ENCODE data around the gene TAP1.
"Not testable (repeated sequence)": the region's sequence is repeated elsewhere in the genome, so short reads cannot be mapped to it uniquely, and the experiment has no call there.

Gene TAP1

DNA sequence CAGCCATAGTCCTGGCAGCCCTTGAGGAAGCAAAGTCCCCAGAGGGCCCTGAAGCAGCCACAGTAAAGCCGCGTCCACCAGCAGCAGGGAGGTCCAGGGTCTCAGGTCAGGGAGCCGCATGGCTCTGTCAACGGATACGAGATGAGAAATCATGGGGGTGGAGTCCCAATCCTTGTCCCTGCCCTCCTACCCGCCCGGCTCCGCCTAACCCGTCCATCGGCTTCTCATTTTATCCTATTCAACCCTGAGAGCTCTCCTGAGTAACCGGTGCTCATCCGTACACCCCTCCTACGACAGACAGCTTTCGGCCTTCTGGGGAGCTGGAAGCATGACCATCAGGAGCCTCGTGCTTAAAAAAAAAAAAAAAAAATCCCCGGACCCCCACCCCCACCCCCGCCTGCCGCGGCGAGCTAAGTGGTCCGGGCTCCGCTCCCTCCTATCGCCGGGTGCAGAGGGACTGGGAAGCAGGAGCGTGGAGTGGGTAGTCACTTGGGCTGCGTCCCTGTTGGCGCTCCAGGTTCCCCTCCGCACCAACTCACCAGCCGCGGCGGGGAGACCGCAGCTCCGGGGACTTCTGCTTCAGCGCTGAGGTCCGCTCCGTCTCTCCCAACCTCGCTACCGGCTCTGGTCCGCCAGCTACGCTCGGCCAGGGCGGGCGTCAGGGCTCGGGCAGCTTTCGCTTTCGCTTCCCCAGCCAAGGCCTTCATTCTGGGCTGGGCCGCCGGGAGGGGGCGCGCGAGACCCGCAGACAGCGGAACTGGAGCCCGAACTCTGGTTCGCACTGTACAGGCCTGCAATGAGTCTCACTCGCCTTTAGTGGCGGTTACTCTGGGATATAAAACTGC is 15.2 kb downstream of the TAP1 start, which contains the start of gene TAP2:
Gene TAP2 (minus strand): TSS at position 626 of the 845 bp plus-strand sequence. CDS start 506 bp downstream, at position 120.
- peak; percentile 79 for DNase-seq

GRCh38 chr6:32837651-32838113 is 15.8 kb downstream of the TAP1 start:
- no peak for DNase-seq

DNA sequence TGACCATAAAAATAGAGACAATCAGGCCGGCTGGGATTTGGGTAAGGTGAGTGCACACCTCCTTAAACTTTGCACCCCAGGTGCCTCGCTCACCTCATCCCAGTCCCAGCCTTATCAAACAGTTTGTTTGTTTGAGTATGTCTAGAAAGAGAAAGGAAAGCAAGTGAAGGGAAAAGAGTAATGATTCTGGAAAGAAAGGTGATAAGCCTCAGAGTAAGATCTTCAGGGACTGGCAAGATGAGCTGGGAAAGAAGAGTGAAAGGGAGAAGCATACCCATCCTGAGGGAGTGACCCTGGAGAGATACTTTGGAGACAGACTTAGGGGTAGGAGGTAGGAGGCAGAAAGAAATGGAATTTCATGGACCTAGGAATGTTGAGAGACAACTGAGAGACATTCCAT is 16.6 kb downstream of the TAP1 start:
- DNase-seq, result no peak

DNA sequence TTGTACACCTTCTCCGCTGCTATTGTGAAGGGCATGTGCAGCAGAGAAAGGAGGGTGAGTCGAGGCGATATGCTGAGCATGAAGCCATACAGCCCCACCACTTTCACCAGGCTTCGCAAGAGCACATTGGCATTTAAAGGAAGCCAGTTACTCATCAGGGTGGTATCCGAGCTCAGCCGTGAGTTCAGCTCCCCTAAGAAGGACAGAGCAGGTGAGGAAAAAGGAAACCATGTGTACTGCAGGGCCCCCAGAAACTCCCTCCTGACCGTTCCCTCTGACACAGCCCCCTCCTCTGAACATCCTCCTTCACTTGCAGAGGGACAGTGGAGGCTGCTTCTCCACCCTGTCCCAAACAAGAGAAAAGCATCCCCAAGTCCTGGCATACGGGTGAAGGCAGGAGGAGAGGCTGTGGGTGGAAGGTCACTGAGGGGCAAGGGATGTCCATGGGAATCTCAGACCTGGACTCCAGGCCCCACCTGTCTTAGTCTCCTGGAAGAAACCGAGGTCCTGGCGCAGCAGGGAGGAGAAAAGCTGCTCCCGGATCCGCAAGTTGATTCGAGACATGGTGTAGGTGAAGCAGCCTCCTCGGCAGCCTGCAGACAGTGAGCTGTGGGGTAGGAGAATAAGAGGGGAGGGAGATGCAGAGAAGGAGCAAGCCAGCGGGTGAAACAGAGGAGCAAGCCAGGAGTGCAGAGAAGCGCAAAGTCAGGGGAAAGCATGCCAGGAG is 18.2 kb downstream of the TAP1 start:
- DNase-seq, result no peak

GRCh38 chr6:32833664-32834063 is 19.8 kb downstream of the TAP1 start:
- DNase-seq, result no peak

DNA sequence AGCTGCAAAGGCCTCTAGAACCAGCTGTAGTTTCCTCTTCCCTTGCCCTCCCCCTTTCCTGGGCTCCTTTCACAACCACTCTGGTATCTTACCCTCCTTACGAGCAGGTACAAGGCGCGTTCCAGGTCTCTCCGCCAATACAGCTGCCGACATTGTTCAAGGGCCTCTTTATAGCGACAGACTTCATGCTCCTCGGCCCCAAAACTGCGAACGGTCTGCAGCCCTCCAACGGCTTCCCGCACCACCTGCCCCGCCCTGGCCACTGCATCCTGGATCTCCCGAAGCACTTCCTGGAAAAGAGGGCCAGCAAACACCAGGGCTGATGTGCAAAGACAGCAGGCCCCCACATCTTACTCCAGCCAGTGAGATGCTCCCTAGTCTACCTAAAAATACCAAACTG is 21.0 kb downstream of the TAP1 start:
- DNase-seq, result no peak

- no peak for DNase-seq
Observed at GRCh38 chr6:32830936-32831335, 22.6 kb downstream of the TAP1 start.

GRCh38 chr6:32830017-32830416 is 23.5 kb downstream of the TAP1 start:
- DNase-seq, result no peak

DNA sequence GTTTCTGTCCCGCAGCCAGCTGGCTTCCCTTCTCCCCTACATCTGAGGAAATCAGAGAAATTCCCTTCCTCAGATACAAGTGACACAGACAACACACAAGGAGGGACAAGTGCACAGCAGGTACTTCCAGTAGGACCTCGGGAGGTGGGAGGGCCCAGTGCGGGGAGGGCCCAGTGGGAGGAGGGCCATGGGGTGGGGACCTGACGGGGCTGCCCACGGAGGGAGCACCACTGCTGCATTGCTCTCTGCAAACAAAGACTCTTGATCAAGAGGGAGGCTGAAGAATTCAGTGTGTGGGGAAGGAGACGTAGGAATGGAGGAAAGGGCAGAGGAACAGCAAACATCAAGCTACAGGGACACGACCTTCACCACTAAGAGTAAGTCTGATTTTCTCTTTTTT is 24.0 kb downstream of the TAP1 start:
- DNase-seq, result no peak

DNA sequence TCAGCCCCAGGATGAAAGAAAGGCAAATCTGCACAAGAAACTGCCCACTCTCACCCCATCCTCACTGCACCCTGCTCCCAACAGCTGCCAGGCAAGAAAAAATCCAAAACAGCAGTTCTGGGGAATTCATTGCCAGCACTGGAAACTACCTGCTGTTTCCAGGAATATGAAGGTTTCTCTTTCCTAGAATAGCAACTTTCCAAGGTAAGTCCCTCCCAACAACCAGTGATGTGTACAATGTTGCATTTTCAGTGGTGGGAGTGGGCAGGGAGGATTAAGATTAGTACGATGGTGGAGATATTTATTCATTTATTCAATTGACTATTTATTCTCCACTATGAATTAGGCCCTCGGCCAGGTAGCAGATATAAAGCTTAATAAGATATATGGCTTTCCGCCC is 26.5 kb downstream of the TAP1 start:
- no peak for DNase-seq

- no peak for DNase-seq
Observed at GRCh38 chr6:32825966-32826365, 27.5 kb downstream of the TAP1 start.

DNA sequence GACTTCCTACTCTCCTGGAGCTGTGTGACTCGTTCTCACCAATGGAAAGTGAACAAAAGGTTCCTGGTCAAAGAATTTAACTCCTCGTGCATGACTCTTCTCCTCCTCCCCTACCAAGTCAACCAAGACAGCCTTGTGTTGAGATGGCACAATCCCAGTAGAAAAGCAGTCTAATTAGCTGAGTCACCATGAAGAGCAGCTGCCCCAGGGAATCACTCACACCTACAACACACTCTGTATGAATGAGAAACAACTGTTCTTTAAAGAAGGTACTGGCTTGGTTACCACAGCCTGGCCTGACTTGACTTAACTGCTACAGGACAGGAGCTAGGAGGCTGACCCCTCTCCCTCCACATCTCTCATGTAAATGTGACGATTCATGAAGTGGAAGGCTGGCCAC is 33.8 kb downstream of the TAP1 start:
- DNase-seq, result no peak

DNA sequence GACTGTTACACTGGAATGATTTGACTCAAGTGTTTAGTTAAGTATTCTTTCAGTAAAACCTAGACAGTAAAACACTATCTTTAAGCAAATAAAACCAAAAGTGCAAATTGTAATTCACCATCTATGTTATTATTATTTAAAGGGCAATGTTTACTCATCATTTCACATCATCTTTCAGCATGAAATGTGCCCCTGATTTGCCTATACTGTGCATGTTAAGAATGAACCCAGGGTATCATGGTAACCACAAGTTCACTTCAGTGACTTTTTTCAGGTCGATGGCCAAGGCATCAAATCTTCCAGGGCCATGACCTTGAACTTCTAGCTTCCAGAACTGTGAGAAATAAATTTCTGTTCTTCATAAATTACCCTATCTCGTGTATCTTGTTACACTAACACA is 34.6 kb downstream of the TAP1 start:
- DNase-seq, result no peak

DNA sequence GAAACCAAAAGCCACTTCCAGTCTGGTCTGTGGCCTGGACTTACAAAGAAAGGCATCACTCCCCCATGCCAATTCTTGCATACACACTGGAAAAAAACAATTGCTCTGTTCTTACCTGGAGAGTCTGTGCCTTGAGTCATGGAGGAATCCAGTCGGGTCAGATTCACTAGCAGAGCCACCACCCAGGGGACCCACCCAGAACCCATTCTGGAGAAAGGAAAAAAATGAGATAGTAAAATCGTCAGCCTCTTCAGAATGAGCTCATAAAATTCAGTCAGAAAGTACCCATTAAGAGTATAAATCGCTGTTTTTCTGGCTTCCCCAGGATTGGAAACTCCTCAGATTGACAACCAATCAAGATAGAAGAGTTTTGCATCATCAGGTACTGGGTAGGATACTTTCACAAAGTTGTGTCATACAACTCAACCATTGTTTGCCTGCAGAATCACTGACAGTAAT is 36.7 kb downstream of the TAP1 start, which contains the start of gene HLA-DOB:
Gene HLA-DOB (minus strand): TSS at position 257 of the 459 bp plus-strand sequence. CDS start 51 bp downstream, at position 206.
- no peak for DNase-seq

- DNase-seq, result no peak
Observed at GRCh38 chr6:32815996-32816395, 37.5 kb downstream of the TAP1 start.

GRCh38 chr6:32815115-32815514 is 38.4 kb downstream of the TAP1 start:
- no peak for DNase-seq

DNA sequence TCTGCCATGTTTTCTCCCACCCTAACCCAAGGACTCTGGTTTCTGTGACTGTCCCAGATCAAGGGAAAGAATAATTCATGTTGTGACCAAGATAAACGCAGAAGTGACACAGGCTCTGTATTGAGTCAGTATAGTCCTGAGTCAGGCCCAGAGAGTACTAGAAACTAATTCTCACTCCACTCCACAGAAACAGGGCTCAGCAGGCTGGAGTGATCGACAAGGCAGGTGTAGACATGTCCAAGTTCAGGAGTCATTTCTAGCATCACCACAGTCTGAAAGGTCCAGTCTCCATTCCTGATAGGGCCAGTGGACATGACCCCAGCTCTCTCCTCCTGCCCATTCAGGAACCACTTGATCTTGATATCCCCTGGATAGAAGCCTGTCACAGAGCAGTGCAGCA is 39.4 kb downstream of the TAP1 start:
- DNase-seq, result no peak

GRCh38 chr6:32809171-32809570 is 44.3 kb downstream of the TAP1 start:
- no peak for DNase-seq

DNA sequence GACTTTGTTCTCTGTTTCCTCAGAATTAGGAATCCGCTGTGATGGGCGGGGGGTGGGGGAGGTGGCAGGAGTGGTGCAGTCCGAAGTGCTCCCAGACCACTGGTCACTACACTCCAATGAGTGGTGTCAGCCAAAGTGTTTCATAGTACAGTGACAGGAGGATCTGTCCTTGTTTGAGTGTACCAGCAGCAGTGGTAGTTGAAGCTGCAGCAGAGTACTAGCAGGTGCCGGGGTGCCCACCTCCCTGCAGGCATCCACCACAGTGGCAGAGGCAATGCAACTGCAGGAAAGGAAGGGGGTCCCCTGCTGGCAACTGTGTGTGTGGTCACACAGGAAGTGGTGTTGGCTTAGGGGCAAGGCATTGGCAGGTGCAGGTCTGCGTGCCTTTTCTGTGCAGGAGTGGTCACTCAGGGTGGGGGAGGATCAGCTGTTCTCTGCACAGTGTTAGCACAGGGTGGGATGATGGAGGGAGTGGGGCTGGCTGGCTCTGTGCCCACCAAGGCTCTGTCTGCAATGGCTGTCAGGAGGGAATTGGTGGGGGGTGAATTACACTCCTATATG is 46.4 kb downstream of the TAP1 start:
- no peak for DNase-seq

- not testable (repeated sequence) for DNase-seq
Observed at GRCh38 chr6:32805404-32805803, 48.1 kb downstream of the TAP1 start.

GRCh38 chr6:32803416-32803815 is 50.1 kb downstream of the TAP1 start:
- DNase-seq, result no peak

DNA sequence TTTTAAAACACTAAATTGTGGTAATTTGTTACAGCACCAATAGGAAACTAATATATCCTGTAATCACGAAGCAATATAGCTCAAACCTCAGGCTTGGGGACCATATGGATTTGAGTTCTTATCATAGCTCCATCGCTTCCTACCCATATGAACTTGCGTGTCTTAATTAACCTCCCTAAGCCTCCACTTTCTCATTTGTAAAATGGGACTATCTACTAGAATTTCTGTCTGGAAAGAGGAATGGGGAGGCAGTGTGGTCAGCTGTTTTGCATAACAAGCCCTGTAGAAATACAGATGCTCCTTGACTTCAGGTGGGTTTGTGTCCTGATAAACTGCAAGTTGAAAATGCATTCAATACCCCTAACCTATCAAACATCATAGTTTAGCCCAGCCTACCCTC is 53.8 kb downstream of the TAP1 start:
- DNase-seq, result no peak

GRCh38 chr6:32799168-32799567 is 54.3 kb downstream of the TAP1 start:
- no peak for DNase-seq
